SK-N-SH (cell line): ENCODE data around the gene N4BP3. TPM values are rescaled to one million over a fixed set of nuclear protein-coding genes. Genes with fewer than 3 reads are reported as not detected.

ENCODE experiments used
- CTCF ChIA-PET: fragments of 300-600, 350-600 bp; formaldehyde crosslinking; extraction: SDS; loops from one replicate; lab custom pipeline; 2021; lab: Yijun Ruan, JAX
- POLR2A ChIA-PET: fragments of 350-600 bp; sonication (Branson Sonifier 250); formaldehyde crosslinking; extraction: SDS; loops from one replicate; lab custom pipeline; 2020; ENCODE audit warnings: antibody characterized with exemption, inconsistent platforms; lab: Yijun Ruan, JAX
- DNase-seq: peaks from one replicate; pipeline ENCODE4 v3.0.0; 2012
- H2AFZ ChIP-seq: fragments of 200-600 bp; sonication (generic); 2 replicates; pipeline ENCODE4 v1.8.1; 2016; ENCODE audit warnings: antibody characterized with exemption, mild to moderate bottlenecking, low read depth
- H3F3A ChIP-seq: fragments of 200-600 bp; sonication (generic); replicated peaks from 2 replicates; pipeline ENCODE3; 2016; ENCODE audit warnings: antibody characterized with exemption, mild to moderate bottlenecking; ENCODE audit not compliant: insufficient read depth
- H3K27ac ChIP-seq, 2 experiments: fragments of 200-500 bp in 1 of 2; fragments of 200-600 bp in 1 of 2; sonication (Bioruptor generic) in 1 of 2; sonication (generic), shearing (Covaris generic) in 1 of 2; 2 replicates each; pipeline versions ENCODE4 v1.5.1 to v1.6.1; 2014 to 2016; ENCODE audit warnings: low read depth in 2 of 2, inconsistent platforms in 1 of 2, low read length in 1 of 2, mild to moderate bottlenecking in 1 of 2, mixed read lengths in 1 of 2
- H3K27me3 ChIP-seq: fragments of 200-600 bp; sonication (generic), shearing (Covaris generic); 2 replicates; pipeline ENCODE4 v1.6.1; 2016; ENCODE audit warnings: mixed run types; ENCODE audit not compliant: insufficient read depth
- H3K36me3 ChIP-seq, 2 experiments: fragments of 200-500 bp in 1 of 2; fragments of 200-600 bp in 1 of 2; sonication (Bioruptor generic) in 1 of 2; sonication (generic) in 1 of 2; replicated peaks in 1 of 2; 2 replicates each; pipeline versions ENCODE3 to v1.5.1; 2014 to 2016; ENCODE audit warnings: low read length in 1 of 2, mild to moderate bottlenecking in 1 of 2; ENCODE audit not compliant: insufficient read depth in 2 of 2, control insufficient read depth in 1 of 2
- H3K4me1 ChIP-seq, 2 experiments: fragments of 200-500 bp in 1 of 2; fragments of 200-600 bp in 1 of 2; sonication (Bioruptor generic) in 1 of 2; sonication (generic), shearing (Covaris generic) in 1 of 2; 2 replicates each; pipeline versions ENCODE4 v1.5.1 to v1.6.1; 2014 to 2016; ENCODE audit warnings: low read depth in 1 of 2, low read length in 1 of 2, mixed run types in 1 of 2; ENCODE audit not compliant: insufficient read depth in 2 of 2, control insufficient read depth in 1 of 2
- H3K4me2 ChIP-seq: fragments of 200-600 bp; sonication (generic), shearing (Covaris generic); 2 replicates; pipeline ENCODE4 v1.6.1; 2017; ENCODE audit warnings: mixed run types
- H3K4me3 ChIP-seq, 2 experiments: fragments of 200-500 bp in 1 of 2; fragments of 200-600 bp in 1 of 2; sonication (Bioruptor generic) in 1 of 2; sonication (generic), shearing (Covaris generic) in 1 of 2; 2 replicates each; pipeline versions ENCODE4 v1.5.1 to v1.8.1; 2014 to 2016; ENCODE audit warnings: low read depth in 2 of 2, inconsistent platforms in 1 of 2, low read length in 1 of 2, mild to moderate bottlenecking in 1 of 2, mixed read lengths in 1 of 2, moderate library complexity in 1 of 2
- H3K79me2 ChIP-seq: fragments of 200-600 bp; sonication (generic); 2 replicates; pipeline ENCODE4 v1.8.1; 2017; ENCODE audit warnings: mild to moderate bottlenecking; ENCODE audit not compliant: insufficient read depth
- H3K9ac ChIP-seq: fragments of 200-600 bp; sonication (generic); 2 replicates; pipeline ENCODE4 v1.6.1; 2017; ENCODE audit warnings: mixed run types
- H3K9me2 ChIP-seq: fragments of 200-600 bp; sonication (generic); 2 replicates; pipeline ENCODE4 v1.6.1; 2017; ENCODE audit warnings: mixed run types
- H3K9me3 ChIP-seq: fragments of 200-600 bp; sonication (generic); 2 replicates; pipeline ENCODE4 v1.6.1; 2017; ENCODE audit warnings: mixed run types, mild to moderate bottlenecking, moderate library complexity
- H4K20me1 ChIP-seq: fragments of 200-600 bp; sonication (generic); 2 replicates; pipeline ENCODE4 v1.6.1; 2017; ENCODE audit warnings: mild to moderate bottlenecking, mixed run types; ENCODE audit not compliant: insufficient read depth
- CHD2 ChIP-seq: fragments of 150-350 bp; IDR thresholded peaks from 2 replicates; pipeline ENCODE4 v1.6.1; 2018; ENCODE audit warnings: low read length; ENCODE audit not compliant: partially characterized antibody
- ELF1 ChIP-seq: IDR thresholded peaks from 2 replicates; pipeline ENCODE4 v1.4.0; 2012
- EP300 ChIP-seq, 2 experiments: IDR thresholded peaks; 2 replicates each; pipeline versions ENCODE4 v1.4.0 to v1.6.1; 2012; ENCODE audit warnings: borderline replicate concordance in 1 of 2, low read depth in 1 of 2, low read length in 1 of 2
- EZH2phosphoT487 ChIP-seq: fragments of 200-600 bp; sonication (generic); IDR thresholded peaks from 2 replicates; pipeline ENCODE4 v1.6.1; 2017; ENCODE audit warnings: low read depth, mixed run types, mild to moderate bottlenecking, antibody characterized with exemption, moderate library complexity, borderline replicate concordance
- FOXJ3 ChIP-seq: sonication (generic); formaldehyde crosslinking; IDR thresholded peaks from 2 replicates; pipeline ENCODE4 v1.5.1; 2020; ENCODE audit warnings: mild to moderate bottlenecking, missing genetic modification reagents
- MEF2A ChIP-seq: IDR thresholded peaks from 2 replicates; pipeline ENCODE4 v1.4.0; 2012; ENCODE audit warnings: low read depth, borderline replicate concordance
- NRF1 ChIP-seq: IDR thresholded peaks from 2 replicates; pipeline ENCODE4 v1.6.1; 2012; ENCODE audit warnings: low read depth, mild to moderate bottlenecking, low read length
- POLR2AphosphoS5 ChIP-seq: IDR thresholded peaks from 2 replicates; pipeline ENCODE4 v1.6.1; 2012; ENCODE audit warnings: low read depth, low read length
- RAD21 ChIP-seq: IDR thresholded peaks from 2 replicates; pipeline ENCODE4 v1.6.1; 2012; ENCODE audit warnings: mild to moderate bottlenecking, low read length
- RCOR1 ChIP-seq: fragments of 150-350 bp; IDR thresholded peaks from 2 replicates; pipeline ENCODE4 v1.6.1; 2017; ENCODE audit warnings: antibody characterized with exemption, low read length
- RFX5 ChIP-seq: IDR thresholded peaks from 2 replicates; pipeline ENCODE4 v1.6.1; 2012; ENCODE audit warnings: mild to moderate bottlenecking, improper control_type of control experiment, low read length
- SMC3 ChIP-seq: IDR thresholded peaks from 2 replicates; pipeline ENCODE4 v1.6.1; 2012; ENCODE audit warnings: low read depth, low read length, improper control_type of control experiment
- TCF12 ChIP-seq: IDR thresholded peaks from 2 replicates; pipeline ENCODE4 v1.4.0; 2012
- YY1 ChIP-seq: IDR thresholded peaks from 2 replicates; pipeline ENCODE4 v1.4.0; 2012; ENCODE audit warnings: low read depth, mild to moderate bottlenecking
- WGBS: methylation state at CpG from one replicate; pipeline ENCODE4 v1.1.6; 2017; ENCODE audit warnings: low lambda C conversion rate; 5-methylcytosine and 5-hydroxymethylcytosine counted together
- polyA plus RNA-seq, 3 experiments: library from polyadenylated mRNA; depleted of rRNA; stranded (reverse); fragments of >200 nt; gene quantifications; 2 replicates each; pipeline ENCODE4 v1.2.3, GENCODE V29; 2012
- TF ChIP-seq, protein P1 (sequence below): IDR thresholded peaks from 2 replicates; pipeline ENCODE4 v1.4.0; 2012; ENCODE audit warnings: low read depth, borderline replicate concordance
- TF ChIP-seq, protein P2 (sequence below): IDR thresholded peaks from 2 replicates; pipeline ENCODE4 v1.6.1; 2012; ENCODE audit warnings: mild to moderate bottlenecking, low read depth, low read length, moderate library complexity

N4BP3 gene
- polyA plus RNA-seq, 1 of the 3 experiments (the other 2 are of a cell fraction), result 0.28 TPM

DNA sequence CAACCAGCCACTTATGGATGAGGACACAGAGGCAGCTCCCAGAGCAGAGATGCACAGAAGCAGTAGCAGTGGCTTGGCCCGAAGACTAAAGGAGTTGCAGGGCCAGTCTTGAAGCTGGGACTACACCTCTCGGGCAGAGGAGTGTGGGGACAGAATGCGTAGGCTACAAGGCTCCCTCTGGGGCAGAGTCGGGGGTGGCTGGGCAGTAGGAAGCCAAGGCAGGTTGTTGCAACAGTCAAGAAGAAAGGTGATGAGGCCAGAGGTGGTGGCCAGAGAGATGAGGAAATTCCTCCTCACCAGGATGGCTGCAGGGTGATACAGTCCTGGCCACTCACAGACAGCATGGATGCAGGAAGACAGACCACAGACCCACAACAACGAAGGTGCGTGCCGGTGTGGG, 4.9 kb upstream of the N4BP3 start:
- no peak overlapping the region for H2AFZ ChIP-seq
- H3K36me3 ChIP-seq, result no peaks in the 10 kb centered on the region
- H4K20me1 ChIP-seq, result no peaks in the 10 kb centered on the region
- DNase-seq, result no peak
- no peaks in the 10 kb centered on the region for H3K79me2 ChIP-seq
- H3K9ac ChIP-seq, result no peak overlapping the region
- H3K9me3 ChIP-seq, result no peaks in the 10 kb centered on the region
- H3K27me3 ChIP-seq, result no peaks in the 10 kb centered on the region; the same call in 1 of the 2 replicates
- H3K9me2 ChIP-seq, result no peaks in the 10 kb centered on the region
- ChIA-PET CTCF (interaction anchor here (4.4 kb wide), 2 partner anchors 12 to 32 kb away, joined by 21 to 38 read pairs; no protein-coding TSS in a partner anchor), POLR2A (interaction anchor here (0.7 to 1.1 kb wide), 2 partner anchors 9 to 44 kb away, joined by 3 to 4 read pairs; no protein-coding TSS in a partner anchor)
- 90% methylated on average over 7 of the region's 7 CpGs for WGBS
- TF ChIP-seq, protein P1, sequence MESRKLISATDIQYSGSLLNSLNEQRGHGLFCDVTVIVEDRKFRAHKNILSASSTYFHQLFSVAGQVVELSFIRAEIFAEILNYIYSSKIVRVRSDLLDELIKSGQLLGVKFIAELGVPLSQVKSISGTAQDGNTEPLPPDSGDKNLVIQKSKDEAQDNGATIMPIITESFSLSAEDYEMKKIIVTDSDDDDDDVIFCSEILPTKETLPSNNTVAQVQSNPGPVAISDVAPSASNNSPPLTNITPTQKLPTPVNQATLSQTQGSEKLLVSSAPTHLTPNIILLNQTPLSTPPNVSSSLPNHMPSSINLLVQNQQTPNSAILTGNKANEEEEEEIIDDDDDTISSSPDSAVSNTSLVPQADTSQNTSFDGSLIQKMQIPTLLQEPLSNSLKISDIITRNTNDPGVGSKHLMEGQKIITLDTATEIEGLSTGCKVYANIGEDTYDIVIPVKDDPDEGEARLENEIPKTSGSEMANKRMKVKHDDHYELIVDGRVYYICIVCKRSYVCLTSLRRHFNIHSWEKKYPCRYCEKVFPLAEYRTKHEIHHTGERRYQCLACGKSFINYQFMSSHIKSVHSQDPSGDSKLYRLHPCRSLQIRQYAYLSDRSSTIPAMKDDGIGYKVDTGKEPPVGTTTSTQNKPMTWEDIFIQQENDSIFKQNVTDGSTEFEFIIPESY, result no peak
- TF ChIP-seq YY1 (no peak), EP300 (IDR thresholded peaks at IDR 0.05; ENCODE audit: borderline replicate concordance in 1 of 2, low read depth in 1 of 2, low read length in 1 of 2) (no peak), MEF2A (no peak), POLR2AphosphoS5 (no peak), NRF1 (no peak), RCOR1 (no peak), TCF12 (no peak)
- TF ChIP-seq, protein P2, sequence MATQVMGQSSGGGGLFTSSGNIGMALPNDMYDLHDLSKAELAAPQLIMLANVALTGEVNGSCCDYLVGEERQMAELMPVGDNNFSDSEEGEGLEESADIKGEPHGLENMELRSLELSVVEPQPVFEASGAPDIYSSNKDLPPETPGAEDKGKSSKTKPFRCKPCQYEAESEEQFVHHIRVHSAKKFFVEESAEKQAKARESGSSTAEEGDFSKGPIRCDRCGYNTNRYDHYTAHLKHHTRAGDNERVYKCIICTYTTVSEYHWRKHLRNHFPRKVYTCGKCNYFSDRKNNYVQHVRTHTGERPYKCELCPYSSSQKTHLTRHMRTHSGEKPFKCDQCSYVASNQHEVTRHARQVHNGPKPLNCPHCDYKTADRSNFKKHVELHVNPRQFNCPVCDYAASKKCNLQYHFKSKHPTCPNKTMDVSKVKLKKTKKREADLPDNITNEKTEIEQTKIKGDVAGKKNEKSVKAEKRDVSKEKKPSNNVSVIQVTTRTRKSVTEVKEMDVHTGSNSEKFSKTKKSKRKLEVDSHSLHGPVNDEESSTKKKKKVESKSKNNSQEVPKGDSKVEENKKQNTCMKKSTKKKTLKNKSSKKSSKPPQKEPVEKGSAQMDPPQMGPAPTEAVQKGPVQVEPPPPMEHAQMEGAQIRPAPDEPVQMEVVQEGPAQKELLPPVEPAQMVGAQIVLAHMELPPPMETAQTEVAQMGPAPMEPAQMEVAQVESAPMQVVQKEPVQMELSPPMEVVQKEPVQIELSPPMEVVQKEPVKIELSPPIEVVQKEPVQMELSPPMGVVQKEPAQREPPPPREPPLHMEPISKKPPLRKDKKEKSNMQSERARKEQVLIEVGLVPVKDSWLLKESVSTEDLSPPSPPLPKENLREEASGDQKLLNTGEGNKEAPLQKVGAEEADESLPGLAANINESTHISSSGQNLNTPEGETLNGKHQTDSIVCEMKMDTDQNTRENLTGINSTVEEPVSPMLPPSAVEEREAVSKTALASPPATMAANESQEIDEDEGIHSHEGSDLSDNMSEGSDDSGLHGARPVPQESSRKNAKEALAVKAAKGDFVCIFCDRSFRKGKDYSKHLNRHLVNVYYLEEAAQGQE, result no peak
- no peak overlapping the region for H3K4me2 ChIP-seq
- no peaks in the 10 kb centered on the region for H3F3A ChIP-seq
- no peak overlapping the region for H3K4me3 ChIP-seq
- H3K4me1 ChIP-seq, result peaks cover 0 to 18% of the 10 kb centered on the region in 2 experiments; a peak in 1 of 4 replicates
- H3K27ac ChIP-seq, result no peak overlapping the region

DNA sequence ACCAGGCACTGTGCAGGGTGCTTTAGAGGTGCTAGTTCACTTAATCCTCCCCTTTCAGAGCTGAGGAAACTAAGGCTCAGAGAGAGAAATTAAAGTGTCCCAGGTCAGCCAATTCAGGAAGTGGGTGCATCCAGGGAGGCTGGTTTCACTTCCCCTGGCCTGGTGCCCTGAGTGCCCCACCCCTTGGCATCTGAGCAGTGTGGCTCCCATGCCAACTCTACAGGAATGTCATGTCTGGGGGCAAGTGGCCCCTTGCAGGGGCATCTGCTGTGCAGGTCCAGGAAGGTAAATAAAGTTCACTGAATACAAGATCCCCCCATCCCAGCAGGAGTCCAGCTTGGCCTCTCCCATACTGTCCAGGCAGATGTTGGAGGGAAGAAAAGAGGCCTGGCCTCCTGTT, 4.4 kb upstream of the N4BP3 start:
- Histone ChIP-seq H3K4me3 (no peak overlapping the region), H3K27ac (no peak overlapping the region), H4K20me1 (no peaks in the 10 kb centered on the region), H3K4me1 (peaks cover 0 to 21% of the 10 kb centered on the region in 2 experiments; a peak in 1 of 4 replicates), H3K9ac (no peak overlapping the region), H3K27me3 (no peaks in the 10 kb centered on the region; the same call in 1 of the 2 replicates), H2AFZ (no peak overlapping the region), H3K9me3 (no peaks in the 10 kb centered on the region), H3K9me2 (no peaks in the 10 kb centered on the region), H3K36me3 (no peaks in the 10 kb centered on the region), H3K4me2 (no peak overlapping the region), H3K79me2 (no peaks in the 10 kb centered on the region), H3F3A (no peaks in the 10 kb centered on the region)
- DNase-seq, result no peak
- CTCF ChIA-PET, result interaction anchor here (4.4 kb wide), 2 partner anchors 11 to 33 kb away, joined by 21 to 38 read pairs; no protein-coding TSS in a partner anchor
- TF ChIP-seq FOXJ3 (CRISPR knock-in tag), result no peak
- no peak for TF ChIP-seq EZH2phosphoT487
- no peak for TF ChIP-seq SMC3
- no peak for TF ChIP-seq ELF1
- no peak for TF ChIP-seq EP300 (IDR thresholded peaks at IDR 0.05; ENCODE audit: borderline replicate concordance in 1 of 2, low read depth in 1 of 2, low read length in 1 of 2)
- TF ChIP-seq RFX5, result no peak
- no peak for TF ChIP-seq MEF2A
- TF ChIP-seq RAD21, result no peak
- TF ChIP-seq CHD2, result no peak
- no peak for TF ChIP-seq POLR2AphosphoS5
- TF ChIP-seq TCF12, result no peak
- POLR2A ChIA-PET, result interaction anchor here (1.1 kb wide), 1 partner anchor 10 kb away, joined by 4 read pairs; no protein-coding TSS in a partner anchor
